Keratinocyte (primary cell): Measurements from ENCODE around the gene MUC3A. TPM values are rescaled to one million over a fixed set of nuclear protein-coding genes. Genes with fewer than 3 reads are reported as not detected.

Source experiments
- DNase-seq: peaks from one replicate; pipeline ENCODE4 v3.0.0-alpha.2; 2011; ENCODE audit warnings: low read depth, missing footprints, low spot score
- FAIRE-seq: peaks from 2 replicates; lab custom pipeline; 2011; peaks lifted over from hg19 to GRCh38; lab: Jason Lieb, UNC
- H2AFZ ChIP-seq: 2 replicates; pipeline ENCODE4 v1.6.0; 2012; ENCODE audit warnings: low read length, control low read depth, inconsistent platforms; ENCODE audit not compliant: control insufficient read depth
- H3K27ac ChIP-seq: 2 replicates; pipeline ENCODE4 v1.5.1; 2011; ENCODE audit warnings: low read length; ENCODE audit not compliant: control insufficient read depth, insufficient read depth
- H3K27me3 ChIP-seq: 3 replicates; pipeline ENCODE4 v1.6.0; 2011; ENCODE audit warnings: low read length; ENCODE audit not compliant: control insufficient read depth, insufficient read depth; ENCODE audit errors: extremely low read depth
- H3K36me3 ChIP-seq, 2 experiments: 2 replicates in 1 of 2; 3 replicates in 1 of 2; pipeline ENCODE4 v1.5.1; 2011; ENCODE audit warnings: low read length in 2 of 2, mild to moderate bottlenecking in 1 of 2; ENCODE audit not compliant: control insufficient read depth in 2 of 2, insufficient read depth in 2 of 2; ENCODE audit errors: extremely low read depth in 1 of 2
- H3K4me1 ChIP-seq: 3 replicates; pipeline ENCODE4 v1.5.1; 2011; ENCODE audit warnings: low read length; ENCODE audit not compliant: control insufficient read depth, insufficient read depth; ENCODE audit errors: extremely low read depth
- H3K4me2 ChIP-seq: 3 replicates; pipeline ENCODE4 v1.6.0; 2011; ENCODE audit warnings: low read depth, low read length; ENCODE audit not compliant: control insufficient read depth, insufficient read depth; ENCODE audit errors: extremely low read depth
- H3K4me3 ChIP-seq, 3 experiments: fragments of 200-600 bp in 1 of 3; sonication (generic) in 1 of 3; 2 replicates in 2 of 3; 3 replicates in 1 of 3; pipeline ENCODE4 v1.5.1; 2011 to 2016; ENCODE audit warnings: low read length in 3 of 3, mild to moderate bottlenecking in 3 of 3, control low read depth in 2 of 3, inconsistent platforms in 1 of 3, low read depth in 1 of 3, mixed read lengths in 1 of 3, mixed run types in 1 of 3, moderate library complexity in 1 of 3; ENCODE audit not compliant: control insufficient read depth in 2 of 3, insufficient read depth in 2 of 3; ENCODE audit errors: extremely low read depth in 1 of 3
- H3K79me2 ChIP-seq: 2 replicates; pipeline ENCODE4 v1.6.0; 2012; ENCODE audit warnings: low read length; ENCODE audit not compliant: control insufficient read depth, insufficient read depth
- H3K9ac ChIP-seq: 3 replicates; pipeline ENCODE4 v1.6.0; 2011; ENCODE audit warnings: low read length; ENCODE audit not compliant: control insufficient read depth, insufficient read depth; ENCODE audit errors: extremely low read depth
- H3K9me1 ChIP-seq: 3 replicates; pipeline ENCODE4 v1.6.0; 2011; ENCODE audit warnings: low read length; ENCODE audit not compliant: control insufficient read depth, insufficient read depth; ENCODE audit errors: extremely low read depth
- H3K9me3 ChIP-seq: 2 replicates; pipeline ENCODE4 v1.5.1; 2012; ENCODE audit warnings: low read depth, low read length; ENCODE audit not compliant: control insufficient read depth
- H4K20me1 ChIP-seq: 3 replicates; pipeline ENCODE4 v1.6.0; 2011; ENCODE audit warnings: low read length; ENCODE audit not compliant: control insufficient read depth, insufficient read depth; ENCODE audit errors: extremely low read depth
- EZH2 ChIP-seq: IDR thresholded peaks from one replicate; pipeline ENCODE4 v1.6.1; 2012; ENCODE audit warnings: inconsistent platforms, mild to moderate bottlenecking, low read length, moderate library complexity
- dilution Hi-C: fragments of 300-500 bp; cut with MboI; formaldehyde crosslinking; loops from one replicate; pipeline ENCODE4 v1.7.0; 2020; ENCODE audit warnings: low sequenced_read_pairs; ENCODE audit not compliant: extremely low pct_ligation_motif_present
- polyA plus RNA-seq, 5 experiments: library from polyadenylated mRNA; depleted of rRNA in 3 of 5; stranded (reverse) in 3 of 5; stranded (forward) in 1 of 5; unstranded in 1 of 5; fragments of >200 nt; gene quantifications; 1 replicate in 1 of 5; 2 replicates in 3 of 5; 3 replicates in 1 of 5; pipeline versions ENCODE4 v1.2.1 to v1.2.3, GENCODE V29; 2011 to 2012; ENCODE audit warnings: missing spikeins in 2 of 5, low read depth in 1 of 5, low replicate concordance in 1 of 5
- TF ChIP-seq, protein P1 (sequence below), 3 experiments: IDR thresholded peaks in 1 of 3; conservative IDR thresholded peaks in 1 of 3; optimal IDR thresholded peaks in 1 of 3; 2 replicates in 2 of 3; 3 replicates in 1 of 3; pipeline versions ENCODE3 to v1.5.1; 2011; ENCODE audit warnings: low read length in 3 of 3, mild to moderate bottlenecking in 3 of 3, moderate library complexity in 2 of 3, control low read depth in 1 of 3, inconsistent platforms in 1 of 3; ENCODE audit not compliant: insufficient read depth in 2 of 3; ENCODE audit errors: extremely low read depth in 1 of 3

Gene MUC3A
- polyA plus RNA-seq, 1 donor (not counting 4 experiments of a cell fraction or from before 2014, with no cell fraction given), result 0.10 TPM

DNA sequence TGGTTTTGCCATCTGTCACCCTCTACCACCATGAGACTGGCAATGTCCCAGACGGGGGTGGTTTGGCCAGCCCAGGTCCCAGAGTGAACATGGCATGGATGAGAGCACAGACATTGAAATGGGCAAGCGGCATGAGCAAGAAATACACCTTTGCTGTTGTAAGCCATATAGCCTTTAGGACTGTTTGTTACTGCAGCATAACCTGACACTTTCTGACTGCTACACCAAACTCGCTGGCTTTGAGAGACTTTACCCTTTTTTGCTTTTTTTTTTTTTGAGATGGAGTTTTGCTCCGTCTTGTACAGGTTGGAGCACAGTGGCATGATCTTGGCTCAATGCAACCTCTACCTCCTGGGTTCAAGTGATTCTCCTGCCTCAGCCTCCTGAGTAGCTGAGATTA is 5.2 kb upstream of the MUC3A start:
- Histone ChIP-seq H3K9ac (no peak overlapping the region), H3K4me2 (no peak overlapping the region), H3K9me1 (no peaks in the 10 kb centered on the region), H3K9me3 (no peaks in the 10 kb centered on the region), H3K27me3 (no peaks in the 10 kb centered on the region), H3K27ac (no peak overlapping the region), H3K36me3 (no peaks in the 10 kb centered on the region), H3K79me2 (no peaks in the 10 kb centered on the region), H3K4me1 (no peaks in the 10 kb centered on the region), H2AFZ (no peak overlapping the region), H3K4me3 (no peak overlapping the region), H4K20me1 (no peaks in the 10 kb centered on the region)
- no peak for FAIRE-seq
- DNase-seq, result no peak
- dilution Hi-C loops, result loop anchor here (10.0 kb wide), 1 partner anchor 59 kb away; the partner anchor contains the start of gene UFSP1
- TF ChIP-seq, protein P1, sequence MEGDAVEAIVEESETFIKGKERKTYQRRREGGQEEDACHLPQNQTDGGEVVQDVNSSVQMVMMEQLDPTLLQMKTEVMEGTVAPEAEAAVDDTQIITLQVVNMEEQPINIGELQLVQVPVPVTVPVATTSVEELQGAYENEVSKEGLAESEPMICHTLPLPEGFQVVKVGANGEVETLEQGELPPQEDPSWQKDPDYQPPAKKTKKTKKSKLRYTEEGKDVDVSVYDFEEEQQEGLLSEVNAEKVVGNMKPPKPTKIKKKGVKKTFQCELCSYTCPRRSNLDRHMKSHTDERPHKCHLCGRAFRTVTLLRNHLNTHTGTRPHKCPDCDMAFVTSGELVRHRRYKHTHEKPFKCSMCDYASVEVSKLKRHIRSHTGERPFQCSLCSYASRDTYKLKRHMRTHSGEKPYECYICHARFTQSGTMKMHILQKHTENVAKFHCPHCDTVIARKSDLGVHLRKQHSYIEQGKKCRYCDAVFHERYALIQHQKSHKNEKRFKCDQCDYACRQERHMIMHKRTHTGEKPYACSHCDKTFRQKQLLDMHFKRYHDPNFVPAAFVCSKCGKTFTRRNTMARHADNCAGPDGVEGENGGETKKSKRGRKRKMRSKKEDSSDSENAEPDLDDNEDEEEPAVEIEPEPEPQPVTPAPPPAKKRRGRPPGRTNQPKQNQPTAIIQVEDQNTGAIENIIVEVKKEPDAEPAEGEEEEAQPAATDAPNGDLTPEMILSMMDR (optimal IDR thresholded peaks at IDR 0.05 in 1 of 3, IDR thresholded peaks at IDR 0.05 in 1 of 3, conservative IDR thresholded peaks at IDR 0.05 in 1 of 3; ENCODE audit: extremely low read depth in 1 of 3, insufficient read depth in 2 of 3, low read length in 3 of 3), result no peak
- TF ChIP-seq EZH2, result no peak

DNA sequence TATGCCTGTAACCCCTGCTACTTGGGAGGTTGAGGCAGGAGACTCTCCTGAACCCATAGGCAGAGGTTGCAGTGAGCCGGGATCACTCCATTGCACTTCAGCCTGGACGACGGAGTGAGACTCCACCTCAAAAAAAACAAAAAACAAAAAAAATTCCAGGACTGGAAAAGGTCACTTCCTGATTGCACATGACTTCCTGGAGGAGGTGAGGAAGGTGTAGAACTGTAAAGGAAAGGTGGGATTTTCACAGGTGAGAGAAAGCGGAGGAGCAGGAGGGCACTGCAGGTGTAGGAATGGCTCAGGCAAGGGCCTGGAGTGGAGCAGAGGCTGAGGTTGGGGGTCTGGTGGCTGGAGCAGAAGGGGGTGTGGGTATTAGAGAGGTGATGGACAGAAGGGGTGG is 3.2 kb upstream of the MUC3A start:
- Histone ChIP-seq H2AFZ (no peak overlapping the region), H3K4me1 (no peaks in the 10 kb centered on the region), H3K9ac (no peak overlapping the region), H4K20me1 (no peaks in the 10 kb centered on the region), H3K27ac (no peak overlapping the region), H3K79me2 (no peaks in the 10 kb centered on the region), H3K9me1 (no peaks in the 10 kb centered on the region), H3K9me3 (no peaks in the 10 kb centered on the region), H3K27me3 (peaks cover 6% of the 10 kb centered on the region), H3K4me2 (no peak overlapping the region), H3K4me3 (no peak overlapping the region), H3K36me3 (no peaks in the 10 kb centered on the region)
- FAIRE-seq (no peak), DNase-seq (no peak)
- TF ChIP-seq, protein P1 (optimal IDR thresholded peaks at IDR 0.05 in 1 of 3, IDR thresholded peaks at IDR 0.05 in 1 of 3, conservative IDR thresholded peaks at IDR 0.05 in 1 of 3; ENCODE audit: extremely low read depth in 1 of 3, insufficient read depth in 2 of 3, low read length in 3 of 3), result no peak
- no peak for TF ChIP-seq EZH2
- dilution Hi-C loops, result loop anchor here (10.0 kb wide), 1 partner anchor 61 kb away; the partner anchor contains the start of gene UFSP1
